ENCODE data around the gene RTN4RL1.

GRCh38 chr17:1916316-1916715 is 108.8 kb downstream of the RTN4RL1 start:
- TF ChIP-seq EZH2 (IDR thresholded peaks at IDR 0.05; ENCODE audit: insufficient read depth, low read length) (no peak), CTCF (IDR thresholded peaks at IDR 0.05; ENCODE audit: insufficient read depth, low read depth, low read length) (no peak)

All from astrocyte (in vitro differentiated cells and primary cell).